Calu3 (cell line): ENCODE data around the gene VLDLR. TPM values are rescaled to one million over a fixed set of nuclear protein-coding genes. Genes with fewer than 3 reads are reported as not detected.

Source experiments
- BruUV-seq: library from RNA; stranded (reverse); fragments of 400-500 nt; replicated peaks from 2 replicates; lab custom pipeline; 2021; lab: Mats Ljungman, UMichigan
- CTCF ChIA-PET: fragments of 300-600 bp; sonication (Branson Sonifier 250); formaldehyde crosslinking; loops from one replicate; lab custom pipeline; 2022; ENCODE audit warnings: antibody characterized with exemption; lab: Charles Lee
- DNase-seq: peaks from one replicate; pipeline ENCODE4 v3.0.0; 2022
- H3K27ac Mint-ChIP-seq: one replicate; pipeline ENCODE4 v1.8.0; 2022; ENCODE audit warnings: mixed read lengths; ENCODE audit not compliant: unreplicated experiment
- H3K27me3 Mint-ChIP-seq: one replicate; pipeline ENCODE4 v1.8.0; 2022; ENCODE audit warnings: mixed read lengths; ENCODE audit not compliant: unreplicated experiment
- H3K36me3 Mint-ChIP-seq: one replicate; pipeline ENCODE4 v1.8.0; 2022; ENCODE audit warnings: mild to moderate bottlenecking, moderate library complexity, mixed read lengths; ENCODE audit not compliant: insufficient read depth, unreplicated experiment
- H3K4me1 Mint-ChIP-seq: one replicate; pipeline ENCODE4 v1.8.0; 2022; ENCODE audit warnings: mild to moderate bottlenecking, low read depth, mixed read lengths; ENCODE audit not compliant: unreplicated experiment
- H3K4me3 Mint-ChIP-seq: one replicate; pipeline ENCODE4 v1.8.0; 2022; ENCODE audit warnings: mild to moderate bottlenecking, low read depth, moderate library complexity, mixed read lengths; ENCODE audit not compliant: unreplicated experiment
- H3K9me3 Mint-ChIP-seq: one replicate; pipeline ENCODE4 v1.8.0; 2022; ENCODE audit warnings: low read depth, mixed read lengths; ENCODE audit not compliant: unreplicated experiment
- intact Hi-C: fragments of 100-400 bp; cut with micrococcal nuclease; formaldehyde crosslinking; loops from one replicate; pipeline ENCODE4 v1.10.0; 2022; ENCODE audit not compliant: unreplicated experiment
- total RNA-seq: library from RNA; stranded (reverse); gene quantifications from 2 replicates; pipeline ENCODE4 v1.2.3, GENCODE V29; 2022
- TF ChIP-seq, protein P1 (sequence below): fragments of 200-600 bp; IDR thresholded peaks from one replicate; pipeline ENCODE4 v1.8.0; 2022; ENCODE audit warnings: antibody characterized with exemption; ENCODE audit not compliant: unreplicated experiment

The VLDLR gene
- total RNA-seq, 1 experiment from 2014 or later, result 17.8 TPM

DNA sequence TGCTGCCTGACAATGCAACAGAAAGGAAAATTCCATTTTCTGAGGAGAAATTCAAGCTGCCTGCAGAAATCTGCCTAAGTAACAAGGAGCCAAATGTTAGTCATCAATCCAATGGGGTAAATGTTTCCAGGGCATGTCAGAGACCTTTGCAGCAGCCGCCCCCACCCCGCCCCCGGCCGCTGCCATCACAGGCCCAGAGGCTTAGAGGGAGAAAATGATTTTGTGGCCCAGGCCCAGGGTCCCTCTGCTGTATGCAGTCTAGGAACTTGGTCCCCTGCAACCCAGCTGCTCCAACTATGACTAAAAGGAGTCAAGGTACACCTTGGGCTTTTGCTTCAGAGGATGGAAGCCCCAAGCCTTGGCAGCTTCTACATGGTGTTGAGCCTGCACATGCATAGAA is 45.0 kb downstream of the VLDLR start:
- Mint-ChIP-seq H3K9me3 (no peaks in the 10 kb centered on the region), H3K36me3 (peaks cover 4% of the 10 kb centered on the region), H3K4me3 (no peak overlapping the region), H3K27me3 (no peaks in the 10 kb centered on the region), H3K27ac (no peak overlapping the region), H3K4me1 (no peaks in the 10 kb centered on the region)
- no TSS peak for BruUV-seq
- intact Hi-C loops, result no loop called here
- CTCF ChIA-PET, result no interaction called here
- TF ChIP-seq, protein P1, sequence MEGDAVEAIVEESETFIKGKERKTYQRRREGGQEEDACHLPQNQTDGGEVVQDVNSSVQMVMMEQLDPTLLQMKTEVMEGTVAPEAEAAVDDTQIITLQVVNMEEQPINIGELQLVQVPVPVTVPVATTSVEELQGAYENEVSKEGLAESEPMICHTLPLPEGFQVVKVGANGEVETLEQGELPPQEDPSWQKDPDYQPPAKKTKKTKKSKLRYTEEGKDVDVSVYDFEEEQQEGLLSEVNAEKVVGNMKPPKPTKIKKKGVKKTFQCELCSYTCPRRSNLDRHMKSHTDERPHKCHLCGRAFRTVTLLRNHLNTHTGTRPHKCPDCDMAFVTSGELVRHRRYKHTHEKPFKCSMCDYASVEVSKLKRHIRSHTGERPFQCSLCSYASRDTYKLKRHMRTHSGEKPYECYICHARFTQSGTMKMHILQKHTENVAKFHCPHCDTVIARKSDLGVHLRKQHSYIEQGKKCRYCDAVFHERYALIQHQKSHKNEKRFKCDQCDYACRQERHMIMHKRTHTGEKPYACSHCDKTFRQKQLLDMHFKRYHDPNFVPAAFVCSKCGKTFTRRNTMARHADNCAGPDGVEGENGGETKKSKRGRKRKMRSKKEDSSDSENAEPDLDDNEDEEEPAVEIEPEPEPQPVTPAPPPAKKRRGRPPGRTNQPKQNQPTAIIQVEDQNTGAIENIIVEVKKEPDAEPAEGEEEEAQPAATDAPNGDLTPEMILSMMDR, result no peak
- no peak for DNase-seq

DNA sequence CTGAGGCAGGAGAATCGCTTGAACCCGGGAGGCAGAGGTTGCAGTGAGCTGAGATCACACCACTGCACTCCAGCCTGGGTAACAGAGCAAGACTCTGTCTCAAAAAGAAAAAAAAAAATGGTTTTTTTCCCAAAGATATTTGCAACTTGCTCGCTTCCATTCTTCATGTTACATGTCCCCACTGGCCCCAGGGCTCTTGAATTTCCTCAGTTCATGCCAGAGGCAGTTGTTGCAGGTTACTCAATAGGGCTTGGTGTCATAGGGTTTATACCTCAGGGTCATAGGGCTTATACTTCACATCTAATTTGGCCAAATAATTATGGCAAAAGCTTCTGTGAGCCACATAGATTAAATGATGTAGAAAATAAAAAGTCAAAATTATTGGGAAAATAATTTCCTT is 51.6 kb downstream of the VLDLR start:
- CTCF ChIA-PET, result interaction anchor here (0.7 kb wide), 1 partner anchor 248 kb away, joined by 3 read pairs; no protein-coding TSS in a partner anchor
- Mint-ChIP-seq H3K27ac (no peak overlapping the region), H3K9me3 (no peaks in the 10 kb centered on the region), H3K4me1 (peaks cover 17% of the 10 kb centered on the region), H3K27me3 (no peaks in the 10 kb centered on the region), H3K36me3 (no peaks in the 10 kb centered on the region), H3K4me3 (no peak overlapping the region)
- intact Hi-C loops, result no loop called here
- no TSS peak for BruUV-seq
- no peak for DNase-seq
- TF ChIP-seq, protein P1, result no peak

DNA sequence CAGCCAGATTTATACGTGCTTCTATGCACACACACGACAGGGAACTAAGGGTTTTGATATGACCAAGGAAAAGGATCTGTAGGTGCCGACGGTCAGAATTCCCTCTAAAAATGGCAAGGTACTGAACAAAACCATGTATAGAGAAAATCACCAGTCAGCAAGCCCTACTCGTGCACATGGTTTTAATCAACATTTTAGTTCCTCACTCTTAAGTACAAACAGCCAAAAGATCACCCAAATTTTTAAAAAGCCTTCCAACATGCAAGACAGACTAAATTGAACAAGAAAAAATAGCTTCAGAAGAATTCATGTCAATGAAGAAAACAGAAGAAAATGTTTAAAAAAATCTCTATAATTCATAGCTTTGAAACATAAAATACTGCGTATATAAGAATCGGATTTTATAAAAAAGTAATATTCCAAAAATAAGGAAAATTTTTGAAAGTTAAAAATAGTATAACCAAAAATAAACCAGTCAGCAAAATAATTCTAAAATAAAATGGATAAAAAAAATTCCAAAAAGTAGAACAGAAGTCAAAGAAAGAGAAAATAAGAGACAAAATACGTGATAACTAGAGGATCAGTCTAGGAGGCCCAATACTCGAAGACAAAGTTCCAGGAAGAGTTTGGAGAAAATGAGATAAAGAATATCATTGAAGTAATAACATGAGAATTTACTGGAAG is 52.7 kb downstream of the VLDLR start:
- H3K27me3 Mint-ChIP-seq, result no peaks in the 10 kb centered on the region
- no peak overlapping the region for H3K4me3 Mint-ChIP-seq
- intact Hi-C loops, result no loop called here
- CTCF ChIA-PET, result no interaction called here
- H3K9me3 Mint-ChIP-seq, result no peaks in the 10 kb centered on the region
- no peak for DNase-seq
- no peak overlapping the region for H3K27ac Mint-ChIP-seq
- no TSS peak for BruUV-seq
- TF ChIP-seq, protein P1, result no peak
- H3K36me3 Mint-ChIP-seq, result no peaks in the 10 kb centered on the region
- H3K4me1 Mint-ChIP-seq, result peaks cover 17% of the 10 kb centered on the region

DNA sequence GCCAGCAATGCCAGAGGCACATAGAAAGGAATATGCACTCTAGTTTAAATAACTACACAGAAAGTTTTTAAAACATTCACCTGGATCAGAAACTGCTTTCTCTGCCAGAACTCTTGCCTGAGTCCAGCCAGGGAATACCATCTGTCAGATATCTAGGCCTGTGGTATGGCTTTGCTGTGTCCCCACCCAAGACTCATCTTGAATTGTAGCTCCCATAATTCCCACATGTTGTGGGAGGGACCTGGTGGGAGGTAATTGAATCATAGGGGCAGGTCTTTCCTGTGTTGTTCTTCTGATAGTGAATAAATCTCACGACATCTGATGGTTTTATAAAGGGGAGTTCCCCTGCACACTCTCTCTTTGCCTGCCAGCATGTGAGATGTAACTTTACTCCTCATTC is 54.2 kb downstream of the VLDLR start:
- intact Hi-C loops, result no loop called here
- TF ChIP-seq, protein P1, result no peak
- DNase-seq, result no peak
- no peak overlapping the region for H3K4me3 Mint-ChIP-seq
- CTCF ChIA-PET, result no interaction called here
- peaks cover 17% of the 10 kb centered on the region for H3K4me1 Mint-ChIP-seq
- no peaks in the 10 kb centered on the region for H3K36me3 Mint-ChIP-seq
- H3K9me3 Mint-ChIP-seq, result peaks cover 3% of the 10 kb centered on the region
- no TSS peak for BruUV-seq
- H3K27ac Mint-ChIP-seq, result no peak overlapping the region
- H3K27me3 Mint-ChIP-seq, result no peaks in the 10 kb centered on the region
